Subcutaneous abdominal adipose tissue (tissue), 5 donors: Measurements from ENCODE around the gene FAM53B.

ENCODE experiments used
- H3K27ac ChIP-seq: one replicate; pipeline ENCODE4 v1.7.0; 2013; ENCODE audit warnings: low read depth, mild to moderate bottlenecking, inconsistent platforms, low read length, moderate library complexity
- H3K27me3 ChIP-seq, 5 donors: one replicate each; pipeline ENCODE4 v1.7.0; 2013; ENCODE audit warnings: low read length in 5 of 5, inconsistent platforms in 1 of 5; ENCODE audit not compliant: control insufficient read depth in 5 of 5, insufficient read depth in 4 of 5
- H3K36me3 ChIP-seq, 5 donors: one replicate each; pipeline ENCODE4 v1.7.0; 2013; ENCODE audit warnings: low read length in 5 of 5; ENCODE audit not compliant: control insufficient read depth in 5 of 5, insufficient read depth in 5 of 5
- H3K4me1 ChIP-seq, 5 donors: one replicate each; pipeline ENCODE4 v1.7.0; 2013; ENCODE audit warnings: low read length in 5 of 5, mild to moderate bottlenecking in 3 of 5, moderate library complexity in 1 of 5; ENCODE audit not compliant: control insufficient read depth in 5 of 5, insufficient read depth in 5 of 5
- H3K4me3 ChIP-seq, 5 donors: one replicate each; pipeline ENCODE4 v1.7.0; 2013; ENCODE audit warnings: low read length in 5 of 5, low read depth in 1 of 5
- H3K9ac ChIP-seq, 5 donors: one replicate each; pipeline ENCODE4 v1.7.0; 2013; ENCODE audit warnings: low read length in 5 of 5, mild to moderate bottlenecking in 4 of 5, moderate library complexity in 3 of 5
- H3K9me3 ChIP-seq, 5 donors: one replicate each; pipeline ENCODE4 v1.7.0; 2013; ENCODE audit warnings: low read length in 5 of 5; ENCODE audit not compliant: control insufficient read depth in 5 of 5
- donor health status: healthy.
- donor health status: healthy.
- donor health status: healthy.
- donor health status: healthy.
- donor health status: healthy.

Gene FAM53B

GRCh38 chr10:124697837-124698544, 46.2 kb downstream of the FAM53B start:
- no peak overlapping the region for H3K27ac ChIP-seq
- no peaks in the 10 kb centered on the region for H3K9me3 ChIP-seq
- H3K27me3 ChIP-seq: no peaks in the 10 kb centered on the region
- no peak overlapping the region for H3K9ac ChIP-seq
- peaks cover 44 to 89% (median 70%) of the 10 kb centered on the region in 5 donors for H3K4me1 ChIP-seq
- H3K36me3 ChIP-seq: peaks cover 0 to 26% (median 21%) of the 10 kb centered on the region in 5 donors
- H3K4me3 ChIP-seq: no peak overlapping the region

- Histone ChIP-seq H3K4me3 (no peak overlapping the region), H3K36me3 (peaks cover 0 to 26% (median 22%) of the 10 kb centered on the region in 5 donors), H3K9ac (no peak overlapping the region), H3K27ac (no peak overlapping the region), H3K27me3 (no peaks in the 10 kb centered on the region), H3K9me3 (no peaks in the 10 kb centered on the region), H3K4me1 (peaks cover 39 to 88% (median 64%) of the 10 kb centered on the region in 5 donors)
Measured at GRCh38 chr10:124697443-124697836, 46.7 kb downstream of the FAM53B start.

- peak overlapping the region in 1 of 5 donors; percentile 6 for H3K4me3 ChIP-seq
- peak overlapping the region in 2 of 5 donors; percentile 3 to 29 for H3K9ac ChIP-seq
- peaks cover 0 to 29% (median 22%) of the 10 kb centered on the region in 5 donors for H3K36me3 ChIP-seq
- peaks cover 32 to 85% (median 57%) of the 10 kb centered on the region in 5 donors for H3K4me1 ChIP-seq
- peak overlapping the region; percentile 67 for H3K27ac ChIP-seq
- no peaks in the 10 kb centered on the region for H3K9me3 ChIP-seq
- H3K27me3 ChIP-seq: no peaks in the 10 kb centered on the region
Measured at GRCh38 chr10:124696446-124697392, 47.5 kb downstream of the FAM53B start.

- no peak overlapping the region for H3K27ac ChIP-seq
Measured at GRCh38 chr10:124695259-124695658, 48.9 kb downstream of the FAM53B start.

GRCh38 chr10:124694481-124695220, 49.5 kb downstream of the FAM53B start:
- no peak overlapping the region for H3K9ac ChIP-seq
- H3K36me3 ChIP-seq: peaks cover 0 to 42% (median 27%) of the 10 kb centered on the region in 5 donors
- H3K4me3 ChIP-seq: no peak overlapping the region
- peaks cover 17 to 73% (median 36%) of the 10 kb centered on the region in 5 donors for H3K4me1 ChIP-seq
- H3K27me3 ChIP-seq: no peaks in the 10 kb centered on the region
- no peaks in the 10 kb centered on the region for H3K9me3 ChIP-seq
- H3K27ac ChIP-seq: no peak overlapping the region

More at GRCh38 chr10:124695259-124695658, 48.9 kb downstream of the FAM53B start:
- Histone ChIP-seq H3K4me3 (no peak overlapping the region), H3K4me1 (peaks cover 18 to 74% (median 42%) of the 10 kb centered on the region in 5 donors), H3K9me3 (no peaks in the 10 kb centered on the region), H3K9ac (no peak overlapping the region), H3K27me3 (no peaks in the 10 kb centered on the region), H3K36me3 (peaks cover 0 to 36% (median 24%) of the 10 kb centered on the region in 5 donors)

GRCh38 chr10:124693801-124694416, 50.3 kb downstream of the FAM53B start:
- peaks cover 0 to 45% (median 31%) of the 10 kb centered on the region in 5 donors for H3K36me3 ChIP-seq
- no peaks in the 10 kb centered on the region for H3K9me3 ChIP-seq
- H3K27ac ChIP-seq: no peak overlapping the region
- no peak overlapping the region for H3K4me3 ChIP-seq
- no peak overlapping the region for H3K9ac ChIP-seq
- H3K27me3 ChIP-seq: no peaks in the 10 kb centered on the region
- H3K4me1 ChIP-seq: peaks cover 17 to 72% (median 31%) of the 10 kb centered on the region in 5 donors

GRCh38 chr10:124693396-124693795, 50.8 kb downstream of the FAM53B start:
- Histone ChIP-seq H3K4me3 (no peak overlapping the region), H3K4me1 (peaks cover 17 to 72% (median 31%) of the 10 kb centered on the region in 5 donors), H3K9me3 (no peaks in the 10 kb centered on the region), H3K9ac (no peak overlapping the region), H3K27ac (no peak overlapping the region), H3K27me3 (no peaks in the 10 kb centered on the region), H3K36me3 (peaks cover 0 to 45% (median 31%) of the 10 kb centered on the region in 5 donors)

- Histone ChIP-seq H3K4me1 (peaks cover 12 to 72% (median 30%) of the 10 kb centered on the region in 5 donors), H3K4me3 (no peak overlapping the region), H3K9me3 (no peaks in the 10 kb centered on the region), H3K9ac (no peak overlapping the region), H3K27me3 (no peaks in the 10 kb centered on the region), H3K36me3 (peaks cover 0 to 50% (median 32%) of the 10 kb centered on the region in 5 donors), H3K27ac (no peak overlapping the region)
Measured at GRCh38 chr10:124692100-124692446, 52.1 kb downstream of the FAM53B start.

GRCh38 chr10:124691421-124692099, 52.6 kb downstream of the FAM53B start:
- no peak overlapping the region for H3K27ac ChIP-seq
- H3K36me3 ChIP-seq: peaks cover 0 to 50% (median 32%) of the 10 kb centered on the region in 5 donors
- peaks cover 13 to 72% (median 28%) of the 10 kb centered on the region in 5 donors for H3K4me1 ChIP-seq

More at GRCh38 chr10:124691421-124692099, 52.6 kb downstream of the FAM53B start:
- Histone ChIP-seq H3K9ac (no peak overlapping the region), H3K4me3 (no peak overlapping the region), H3K9me3 (no peaks in the 10 kb centered on the region), H3K27me3 (no peaks in the 10 kb centered on the region)
